ENCODE measurements around the gene PCDHA7. TPM values are rescaled to one million over a fixed set of nuclear protein-coding genes. Genes with fewer than 3 reads are reported as not detected.
"Not testable (repeated sequence)": the region's sequence is repeated elsewhere in the genome, so short reads cannot be mapped to it uniquely, and the experiment has no call there.

PCDHA7 gene, protein sequence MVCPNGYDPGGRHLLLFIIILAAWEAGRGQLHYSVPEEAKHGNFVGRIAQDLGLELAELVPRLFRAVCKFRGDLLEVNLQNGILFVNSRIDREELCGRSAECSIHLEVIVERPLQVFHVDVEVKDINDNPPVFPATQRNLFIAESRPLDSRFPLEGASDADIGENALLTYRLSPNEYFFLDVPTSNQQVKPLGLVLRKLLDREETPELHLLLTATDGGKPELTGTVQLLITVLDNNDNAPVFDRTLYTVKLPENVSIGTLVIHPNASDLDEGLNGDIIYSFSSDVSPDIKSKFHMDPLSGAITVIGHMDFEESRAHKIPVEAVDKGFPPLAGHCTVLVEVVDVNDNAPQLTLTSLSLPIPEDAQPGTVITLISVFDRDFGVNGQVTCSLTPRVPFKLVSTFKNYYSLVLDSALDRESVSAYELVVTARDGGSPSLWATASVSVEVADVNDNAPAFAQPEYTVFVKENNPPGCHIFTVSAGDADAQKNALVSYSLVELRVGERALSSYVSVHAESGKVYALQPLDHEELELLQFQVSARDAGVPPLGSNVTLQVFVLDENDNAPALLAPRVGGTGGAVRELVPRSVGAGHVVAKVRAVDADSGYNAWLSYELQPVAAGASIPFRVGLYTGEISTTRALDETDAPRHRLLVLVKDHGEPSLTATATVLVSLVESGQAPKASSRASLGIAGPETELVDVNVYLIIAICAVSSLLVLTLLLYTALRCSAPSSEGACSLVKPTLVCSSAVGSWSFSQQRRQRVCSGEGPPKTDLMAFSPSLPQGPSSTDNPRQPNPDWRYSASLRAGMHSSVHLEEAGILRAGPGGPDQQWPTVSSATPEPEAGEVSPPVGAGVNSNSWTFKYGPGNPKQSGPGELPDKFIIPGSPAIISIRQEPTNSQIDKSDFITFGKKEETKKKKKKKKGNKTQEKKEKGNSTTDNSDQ
- 0.05 and 0.64 TPM in 2 replicates for total RNA-seq

DNA sequence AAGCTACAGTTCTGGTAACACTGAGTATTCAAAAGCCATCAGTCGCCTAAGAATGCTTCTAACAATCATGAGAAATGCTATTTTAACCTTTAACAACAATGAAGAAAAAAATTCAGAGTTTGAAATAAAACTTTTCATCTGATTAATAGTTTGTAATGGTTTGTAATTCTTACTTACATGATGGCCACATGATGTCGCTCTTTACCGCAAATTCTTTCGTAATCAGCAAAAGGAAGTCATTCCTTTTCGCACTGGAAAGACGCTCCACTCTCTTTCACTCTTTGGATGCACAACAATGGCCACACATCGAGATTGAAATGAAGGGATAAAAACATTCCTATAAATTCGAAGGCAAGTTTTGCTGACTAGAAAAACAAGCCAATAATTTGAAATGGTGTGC, at the start of gene PCDHA7:
Gene PCDHA7, plus strand, starts transcription at position 277 of the 400 bp plus-strand sequence. Its CDS starts 115 bp downstream, at position 392.
- no peak for DNase-seq (ENCODE audit: extremely low read depth, low read depth, low spot score)

DNA sequence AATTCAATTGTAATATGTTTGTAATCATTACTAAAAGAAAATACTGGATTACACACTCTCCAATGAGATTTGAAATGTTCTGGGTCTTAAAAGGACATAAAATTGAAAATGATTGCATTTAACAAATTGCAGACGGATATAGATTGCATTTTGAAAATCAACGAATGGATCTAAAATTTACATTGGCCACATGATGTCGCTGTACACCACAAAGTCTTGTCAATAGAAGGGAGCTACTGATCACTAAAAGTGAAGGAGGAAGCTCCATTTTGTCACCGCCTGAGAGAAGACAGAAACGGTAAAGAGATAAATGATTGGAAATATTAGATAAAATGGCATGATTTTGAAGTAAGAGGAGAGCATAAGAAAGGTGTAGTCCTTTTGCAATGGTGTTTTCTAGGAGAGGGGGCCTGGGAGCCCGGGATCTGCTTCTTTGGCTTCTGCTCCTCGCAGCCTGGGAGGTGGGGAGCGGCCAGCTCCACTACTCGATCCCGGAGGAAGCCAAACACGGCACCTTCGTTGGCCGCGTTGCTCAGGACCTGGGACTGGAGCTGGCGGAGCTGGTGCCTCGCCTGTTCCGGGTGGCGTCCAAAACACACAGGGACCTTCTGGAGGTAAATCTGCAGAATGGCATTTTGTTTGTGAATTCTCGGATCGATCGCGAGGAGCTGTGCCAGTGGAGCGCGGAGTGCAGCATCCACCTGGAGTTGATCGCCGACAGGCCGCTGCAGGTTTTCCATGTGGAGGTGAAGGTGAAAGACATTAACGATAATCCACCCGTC, 48.0 kb upstream of the PCDHA7 start, which contains the start of gene PCDHA1:
Gene PCDHA1, plus strand, starts transcription at position 236 of the 782 bp plus-strand sequence.
- DNase-seq (ENCODE audit: extremely low read depth, low read depth, low spot score), result no peak

DNA sequence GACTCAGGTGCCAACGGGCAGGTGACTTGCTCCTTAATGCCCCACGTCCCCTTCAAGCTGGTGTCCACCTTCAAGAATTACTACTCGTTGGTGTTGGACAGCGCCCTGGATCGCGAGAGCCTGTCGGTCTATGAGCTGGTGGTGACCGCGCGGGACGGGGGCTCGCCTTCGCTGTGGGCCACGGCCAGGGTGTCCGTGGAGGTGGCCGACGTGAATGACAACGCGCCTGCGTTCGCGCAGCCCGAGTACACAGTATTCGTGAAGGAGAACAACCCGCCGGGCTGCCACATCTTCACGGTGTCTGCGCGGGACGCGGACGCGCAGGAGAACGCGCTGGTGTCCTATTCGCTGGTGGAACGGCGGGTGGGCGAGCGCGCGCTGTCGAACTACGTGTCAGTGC, 46.6 kb upstream of the PCDHA7 start:
- DNase-seq (ENCODE audit: extremely low read depth, low read depth, low spot score), result not testable (repeated sequence)

DNA sequence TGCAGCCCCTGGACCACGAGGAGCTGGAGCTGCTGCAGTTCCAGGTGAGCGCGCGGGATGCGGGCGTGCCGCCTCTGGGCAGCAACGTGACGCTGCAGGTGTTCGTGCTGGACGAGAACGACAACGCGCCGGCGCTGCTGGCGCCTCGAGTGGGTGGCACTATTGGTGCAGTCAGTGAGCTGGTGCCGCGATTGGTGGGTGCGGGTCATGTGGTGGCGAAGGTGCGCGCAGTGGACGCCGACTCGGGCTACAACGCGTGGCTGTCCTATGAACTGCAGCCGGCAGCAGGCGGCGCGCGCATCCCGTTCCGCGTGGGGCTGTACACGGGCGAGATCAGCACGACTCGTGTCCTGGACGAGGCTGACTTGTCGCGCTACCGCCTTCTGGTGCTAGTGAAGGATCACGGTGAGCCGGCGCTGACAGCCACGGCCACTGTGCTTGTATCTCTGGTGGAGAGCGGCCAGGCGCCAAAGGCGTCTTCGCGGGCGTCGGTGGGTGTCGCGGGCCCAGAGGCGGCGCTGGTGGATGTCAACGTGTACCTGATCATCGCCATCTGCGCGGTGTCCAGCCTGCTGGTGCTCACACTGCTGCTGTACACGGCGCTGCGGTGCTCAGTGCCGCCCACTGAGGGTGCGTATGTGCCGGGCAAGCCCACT, 46.1 kb upstream of the PCDHA7 start:
- not testable (repeated sequence) for DNase-seq (ENCODE audit: extremely low read depth, low read depth, low spot score)

DNA sequence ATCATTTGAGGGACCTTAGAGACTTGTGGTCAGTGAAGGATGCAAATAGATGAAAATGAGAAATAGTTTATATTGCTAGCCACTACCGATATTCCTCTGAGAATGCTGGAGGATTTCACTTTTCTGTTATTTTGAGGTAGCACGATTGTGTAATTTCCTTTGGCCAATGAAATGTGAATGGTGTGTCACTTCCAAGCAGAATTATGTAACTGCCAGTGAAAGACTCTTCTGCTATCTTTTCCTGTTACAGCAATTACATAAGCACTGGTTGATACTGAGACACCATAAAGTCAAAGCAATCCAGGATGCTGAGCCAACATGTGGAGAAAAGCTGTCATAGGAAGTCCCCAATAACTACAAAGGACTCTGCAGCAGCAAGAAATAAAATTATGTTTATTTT, 43.0 kb upstream of the PCDHA7 start:
- no peak for DNase-seq (ENCODE audit: extremely low read depth, low read depth, low spot score)

DNA sequence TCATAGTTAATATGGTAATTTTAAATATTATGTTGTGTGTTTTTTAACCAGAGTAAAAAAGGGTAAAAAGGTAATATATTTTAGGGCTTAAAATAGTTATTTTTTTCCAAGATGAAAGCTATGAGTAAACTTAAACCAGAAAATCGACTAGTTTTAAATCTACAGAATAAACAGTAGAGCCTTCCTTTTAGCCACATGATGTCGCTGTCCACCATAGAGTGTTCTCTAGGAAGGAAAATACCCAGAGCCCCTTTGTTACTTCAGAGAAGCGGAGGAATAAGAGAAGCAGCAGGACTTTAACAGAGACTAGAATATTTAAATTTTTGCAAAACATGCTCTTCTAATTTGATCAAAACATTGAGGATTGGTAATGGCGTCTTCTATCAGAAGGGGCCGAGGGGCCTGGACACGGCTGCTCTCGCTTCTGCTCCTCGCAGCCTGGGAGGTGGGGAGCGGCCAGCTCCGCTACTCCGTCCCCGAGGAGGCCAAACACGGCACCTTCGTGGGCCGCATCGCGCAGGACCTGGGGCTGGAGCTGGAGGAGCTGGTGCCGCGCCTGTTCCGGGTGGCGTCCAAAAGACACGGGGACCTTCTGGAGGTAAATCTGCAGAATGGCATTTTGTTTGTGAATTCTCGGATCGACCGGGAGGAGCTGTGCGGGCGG, 39.3 kb upstream of the PCDHA7 start, which contains the start of gene PCDHA2:
Gene PCDHA2, plus strand, starts transcription at position 258 of the 664 bp plus-strand sequence.
- DNase-seq (ENCODE audit: extremely low read depth, low read depth, low spot score), result no peak

DNA sequence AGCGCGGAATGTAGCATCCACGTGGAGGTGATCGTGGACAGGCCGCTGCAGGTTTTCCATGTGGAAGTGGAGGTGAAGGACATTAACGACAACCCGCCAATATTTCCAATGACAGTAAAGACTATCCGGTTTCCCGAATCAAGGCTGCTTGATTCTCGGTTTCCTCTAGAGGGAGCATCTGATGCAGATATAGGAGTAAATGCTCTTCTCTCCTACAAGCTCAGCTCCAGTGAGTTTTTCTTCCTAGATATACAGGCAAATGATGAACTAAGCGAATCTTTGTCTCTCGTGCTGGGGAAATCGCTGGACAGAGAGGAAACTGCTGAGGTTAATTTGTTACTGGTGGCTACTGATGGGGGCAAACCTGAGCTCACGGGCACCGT, 38.8 kb upstream of the PCDHA7 start:
- DNase-seq (ENCODE audit: extremely low read depth, low read depth, low spot score), result no peak

DNA sequence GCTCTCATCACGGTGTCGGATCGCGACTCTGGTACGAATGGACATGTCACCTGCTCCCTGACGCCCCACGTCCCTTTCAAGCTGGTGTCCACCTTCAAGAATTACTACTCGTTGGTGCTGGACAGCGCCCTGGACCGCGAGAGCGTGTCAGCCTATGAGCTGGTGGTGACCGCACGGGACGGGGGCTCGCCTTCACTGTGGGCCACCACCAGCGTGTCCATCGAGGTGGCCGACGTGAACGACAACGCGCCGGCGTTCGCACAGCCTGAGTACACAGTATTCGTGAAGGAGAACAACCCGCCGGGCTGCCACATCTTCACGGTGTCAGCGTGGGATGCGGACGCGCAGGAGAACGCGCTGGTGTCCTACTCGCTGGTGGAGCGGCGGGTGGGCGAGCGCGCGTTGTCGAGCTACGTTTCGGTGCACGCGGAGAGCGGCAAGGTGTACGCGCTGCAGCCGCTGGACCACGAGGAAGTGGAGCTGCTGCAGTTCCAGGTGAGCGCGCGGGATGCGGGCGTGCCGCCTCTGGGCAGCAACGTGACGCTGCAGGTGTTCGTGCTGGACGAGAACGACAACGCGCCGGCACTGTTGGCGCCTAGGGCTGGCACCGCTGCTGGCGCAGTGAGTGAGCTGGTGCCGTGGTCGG, 37.9 kb upstream of the PCDHA7 start:
- not testable (repeated sequence) for DNase-seq (ENCODE audit: extremely low read depth, low read depth, low spot score)

DNA sequence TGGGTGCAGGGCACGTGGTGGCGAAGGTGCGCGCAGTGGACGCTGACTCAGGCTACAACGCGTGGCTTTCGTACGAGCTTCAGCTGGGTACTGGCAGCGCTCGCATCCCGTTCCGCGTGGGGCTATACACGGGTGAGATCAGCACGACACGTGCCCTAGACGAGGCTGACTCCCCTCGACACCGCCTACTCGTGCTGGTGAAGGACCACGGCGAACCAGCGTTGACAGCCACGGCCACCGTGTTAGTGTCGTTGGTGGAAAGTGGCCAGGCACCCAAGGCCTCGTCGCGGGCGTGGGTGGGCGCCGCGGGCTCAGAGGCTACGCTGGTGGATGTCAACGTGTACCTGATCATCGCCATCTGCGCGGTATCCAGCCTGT, 37.4 kb upstream of the PCDHA7 start:
- no peak for DNase-seq (ENCODE audit: extremely low read depth, low read depth, low spot score)

DNA sequence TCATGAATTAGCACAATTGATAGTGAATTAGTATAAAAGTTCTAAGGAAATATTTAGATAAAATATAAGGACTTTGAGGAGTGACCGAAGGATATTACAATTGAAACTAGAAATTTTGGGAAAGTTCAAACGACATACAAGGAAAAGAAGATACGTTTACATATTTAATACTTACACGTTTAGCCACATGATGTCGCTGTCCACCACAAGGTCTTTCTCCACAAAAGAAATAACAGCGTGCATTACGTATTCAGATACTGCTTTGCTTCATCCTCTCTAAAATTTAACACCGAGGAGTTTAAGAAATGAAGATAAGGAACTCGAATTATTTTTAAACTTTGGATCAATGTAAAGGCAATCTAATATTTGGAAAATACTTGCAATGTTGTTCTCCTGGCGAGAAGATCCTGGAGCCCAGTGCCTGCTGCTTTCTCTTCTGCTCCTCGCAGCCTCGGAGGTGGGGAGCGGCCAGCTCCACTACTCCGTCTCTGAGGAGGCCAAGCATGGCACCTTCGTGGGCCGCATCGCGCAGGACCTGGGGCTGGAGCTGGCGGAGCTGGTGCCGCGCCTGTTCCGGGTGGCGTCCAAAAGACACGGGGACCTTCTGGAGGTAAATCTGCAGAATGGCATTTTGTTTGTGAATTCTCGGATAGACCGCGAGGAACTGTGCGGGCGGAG, 33.1 kb upstream of the PCDHA7 start, which contains the start of gene PCDHA3:
Gene PCDHA3, plus strand, starts transcription at position 242 of the 678 bp plus-strand sequence.
- DNase-seq (ENCODE audit: extremely low read depth, low read depth, low spot score), result no peak

DNA sequence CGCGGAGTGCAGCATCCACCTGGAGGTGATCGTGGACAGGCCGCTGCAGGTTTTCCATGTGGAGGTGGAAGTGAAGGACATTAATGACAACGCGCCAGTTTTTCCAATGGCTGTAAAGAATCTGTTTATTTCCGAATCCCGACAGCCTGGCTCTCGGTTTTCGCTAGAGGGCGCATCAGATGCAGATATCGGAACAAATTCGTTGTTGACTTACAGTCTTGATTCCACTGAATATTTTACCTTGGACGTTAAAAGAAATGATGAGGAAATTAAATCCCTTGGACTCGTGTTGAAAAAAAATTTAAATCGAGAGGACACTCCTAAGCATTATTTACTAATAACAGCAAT, 32.6 kb upstream of the PCDHA7 start:
- DNase-seq (ENCODE audit: extremely low read depth, low read depth, low spot score), result no peak

DNA sequence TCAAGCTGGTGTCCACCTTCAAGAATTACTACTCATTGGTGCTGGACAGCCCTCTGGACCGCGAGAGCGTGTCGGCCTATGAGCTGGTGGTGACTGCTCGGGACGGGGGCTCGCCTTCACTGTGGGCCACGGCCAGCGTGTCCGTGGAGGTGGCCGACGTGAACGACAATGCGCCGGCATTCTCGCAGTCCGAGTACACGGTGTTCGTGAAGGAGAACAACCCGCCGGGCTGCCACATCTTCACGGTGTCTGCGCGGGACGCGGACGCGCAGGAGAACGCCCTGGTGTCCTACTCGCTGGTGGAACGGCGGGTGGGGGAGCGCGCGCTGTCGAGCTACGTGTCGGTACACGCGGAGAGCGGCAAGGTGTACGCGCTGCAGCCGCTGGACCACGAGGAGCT, 31.7 kb upstream of the PCDHA7 start:
- not testable (repeated sequence) for DNase-seq (ENCODE audit: extremely low read depth, low read depth, low spot score)

DNA sequence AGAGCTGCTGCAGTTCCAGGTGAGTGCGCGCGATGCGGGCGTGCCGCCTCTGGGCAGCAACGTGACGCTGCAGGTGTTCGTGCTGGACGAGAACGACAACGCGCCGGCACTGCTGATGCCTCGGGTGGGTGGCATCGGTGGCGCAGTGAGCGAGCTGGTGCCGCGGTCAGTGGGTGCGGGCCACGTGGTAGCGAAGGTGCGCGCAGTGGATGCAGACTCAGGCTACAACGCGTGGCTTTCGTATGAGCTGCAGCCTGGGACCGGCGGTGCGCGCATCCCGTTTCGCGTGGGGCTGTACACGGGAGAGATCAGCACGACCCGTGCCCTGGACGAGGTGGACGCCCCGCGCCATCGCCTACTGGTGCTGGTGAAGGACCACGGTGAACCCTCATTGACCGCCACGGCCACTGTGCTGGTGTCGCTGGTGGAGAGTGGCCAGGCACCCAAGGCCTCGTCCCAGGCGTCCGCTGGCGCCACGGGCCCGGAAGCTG, 31.2 kb upstream of the PCDHA7 start:
- no peak for DNase-seq (ENCODE audit: extremely low read depth, low read depth, low spot score)

DNA sequence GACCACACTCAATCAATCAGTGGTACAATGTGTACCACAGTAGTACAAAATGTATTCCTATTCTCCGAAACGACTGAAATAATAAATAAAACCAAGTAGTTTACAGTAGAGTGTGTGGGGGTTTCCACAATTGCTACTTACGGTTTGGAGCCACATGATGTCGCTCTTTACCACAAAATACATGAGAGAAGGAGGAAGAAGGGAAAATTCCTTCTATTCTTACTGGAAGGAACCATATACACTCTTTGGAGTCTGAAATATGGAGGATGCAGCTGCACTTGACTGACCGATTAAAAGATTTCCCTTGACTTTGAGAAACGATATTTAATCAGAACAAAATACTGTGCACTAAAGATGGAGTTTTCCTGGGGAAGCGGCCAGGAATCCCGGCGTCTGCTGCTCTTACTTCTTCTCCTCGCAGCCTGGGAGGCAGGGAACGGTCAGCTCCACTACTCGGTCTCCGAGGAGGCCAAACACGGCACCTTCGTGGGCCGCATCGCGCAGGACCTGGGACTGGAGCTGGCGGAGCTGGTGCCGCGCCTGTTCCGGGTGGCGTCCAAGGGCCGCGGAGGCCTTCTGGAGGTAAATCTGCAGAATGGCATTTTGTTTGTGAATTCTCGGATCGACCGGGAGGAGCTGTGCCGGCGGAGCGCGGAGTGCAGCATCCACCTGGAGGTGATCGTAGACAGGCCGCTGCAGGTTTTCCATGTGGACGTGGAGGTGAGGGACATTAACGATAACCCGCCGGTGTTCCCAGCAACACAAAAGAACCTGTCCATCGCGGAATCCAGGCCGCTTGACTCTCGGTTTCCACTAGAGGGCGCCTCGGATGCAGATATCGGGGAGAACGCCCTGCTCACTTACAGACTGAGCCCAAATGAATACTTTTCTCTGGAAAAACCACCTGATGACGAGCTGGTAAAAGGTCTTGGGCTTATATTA, 27.0 kb upstream of the PCDHA7 start, which contains the start of gene PCDHA4:
Gene PCDHA4, plus strand, starts transcription at position 235 of the 942 bp plus-strand sequence.
- no peak for DNase-seq (ENCODE audit: extremely low read depth, low read depth, low spot score)

DNA sequence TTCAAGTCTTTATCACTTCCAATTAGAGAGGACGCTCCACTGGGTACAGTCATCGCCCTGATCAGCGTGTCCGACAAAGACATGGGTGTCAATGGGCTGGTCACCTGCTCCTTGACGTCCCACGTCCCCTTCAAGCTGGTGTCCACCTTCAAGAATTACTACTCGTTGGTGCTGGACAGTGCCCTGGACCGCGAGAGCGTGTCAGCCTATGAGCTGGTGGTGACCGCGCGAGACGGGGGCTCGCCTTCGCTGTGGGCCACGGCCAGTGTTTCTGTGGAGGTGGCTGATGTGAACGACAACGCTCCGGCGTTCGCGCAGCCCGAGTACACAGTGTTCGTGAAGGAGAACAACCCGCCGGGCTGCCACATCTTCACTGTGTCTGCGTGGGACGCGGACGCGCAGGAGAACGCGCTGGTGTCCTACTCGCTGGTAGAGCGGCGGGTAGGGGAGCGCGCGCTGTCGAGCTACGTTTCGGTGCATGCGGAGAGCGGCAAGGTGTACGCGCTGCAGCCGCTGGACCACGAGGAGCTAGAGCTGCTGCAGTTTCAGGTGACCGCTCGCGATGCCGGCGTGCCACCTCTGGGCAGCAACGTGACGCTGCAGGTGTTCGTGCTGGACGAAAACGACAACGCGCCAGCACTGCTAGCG, 25.7 kb upstream of the PCDHA7 start:
- not testable (repeated sequence) for DNase-seq (ENCODE audit: extremely low read depth, low read depth, low spot score)

DNA sequence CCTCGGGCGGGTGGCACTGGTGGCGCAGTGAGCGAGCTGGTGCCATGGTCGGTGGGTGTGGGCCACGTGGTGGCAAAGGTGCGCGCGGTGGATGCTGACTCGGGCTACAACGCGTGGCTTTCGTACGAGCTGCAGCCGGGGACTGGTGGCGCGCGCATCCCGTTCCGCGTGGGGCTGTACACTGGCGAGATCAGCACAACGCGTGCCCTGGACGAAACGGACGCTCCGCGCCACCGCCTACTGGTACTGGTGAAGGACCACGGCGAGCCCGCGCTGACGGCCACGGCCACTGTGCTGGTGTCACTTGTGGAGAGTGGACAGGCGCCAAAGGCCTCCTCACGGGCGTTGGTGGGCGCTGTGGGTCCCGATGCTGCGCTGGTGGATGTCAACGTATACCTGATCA, 25.2 kb upstream of the PCDHA7 start:
- no peak for DNase-seq (ENCODE audit: extremely low read depth, low read depth, low spot score)
